ENCODE measurements around the gene ACTR3. TPM values are rescaled to one million over a fixed set of nuclear protein-coding genes. Genes with fewer than 3 reads are reported as not detected.
A peak's percentile ranks its signal among the peaks of the same experiment; 100 is the strongest.
"Not testable (repeated sequence)": the region's sequence is repeated elsewhere in the genome, so short reads cannot be mapped to it uniquely, and the experiment has no call there.

The ACTR3 gene
- polyA plus RNA-seq (2012; ENCODE audit: low read depth, missing spikeins), result 288 TPM

DNA sequence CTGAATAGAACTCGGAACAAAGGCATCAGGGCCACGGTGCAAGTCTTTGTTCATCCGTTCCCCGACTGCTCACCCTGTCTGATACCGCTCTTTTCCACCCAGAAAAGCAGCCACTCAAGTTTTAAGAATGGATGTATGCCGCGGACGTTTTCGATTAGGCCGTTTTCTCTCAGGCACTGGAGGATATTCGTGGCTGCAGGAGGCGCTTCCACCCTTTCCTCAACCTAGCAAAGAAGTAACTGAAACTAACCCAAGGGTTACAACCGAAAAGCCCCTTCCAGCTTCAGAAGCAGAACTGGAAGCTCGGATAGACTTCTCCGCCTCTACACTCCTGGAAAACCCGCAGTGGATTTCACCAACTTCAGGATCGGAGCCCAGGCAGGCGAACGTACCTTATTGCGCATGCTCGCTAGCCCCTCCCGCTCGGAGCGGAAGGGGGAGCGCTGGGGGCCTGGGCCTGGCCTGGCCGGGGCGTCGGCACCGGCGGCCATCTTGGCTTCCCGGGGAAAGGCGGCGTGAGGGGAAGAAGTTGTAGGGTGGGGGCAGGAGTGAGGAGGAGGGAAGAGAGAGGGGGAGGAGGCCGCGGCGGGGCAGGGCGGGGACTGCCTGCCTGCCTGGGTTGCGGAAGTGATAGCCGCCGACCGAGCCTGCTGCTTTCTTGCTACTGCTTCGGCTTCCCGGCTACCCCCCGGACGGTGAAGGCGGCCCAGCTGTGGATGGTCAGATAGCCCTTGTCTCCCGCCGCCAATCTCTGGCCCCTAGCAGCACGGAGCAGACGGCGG, at the start of gene ACTR3:
ACTR3 (plus strand) TSS at position 619 of the 782 bp plus-strand sequence. CDS start 191 bp downstream, outside the sequence.
- DNase-seq (ENCODE audit: insufficient read length, low spot score), result peak; percentile 67
- FAIRE-seq, result peak; percentile 96
- TF ChIP-seq POLR2AphosphoS5 (IDR thresholded peaks at IDR 0.05; ENCODE audit: low read depth, low read length) (peak; percentile 86; the same call in 1 of the 2 replicates), TAF1 (IDR thresholded peaks at IDR 0.05; ENCODE audit: low read depth, low read length) (peak; percentile 99), POU2F2 (IDR thresholded peaks at IDR 0.05; ENCODE audit: low read depth, low read length) (peak; percentile 50), POLR2A (IDR thresholded peaks at IDR 0.05; ENCODE audit: low read depth, low read length) (peak; percentile 89), PAX5 (IDR thresholded peaks at IDR 0.05; ENCODE audit: insufficient read depth, low read length, severe bottlenecking) (no peak), SPI1 (IDR thresholded peaks at IDR 0.05; ENCODE audit: low read depth, low read length) (peak; percentile 90)

DNA sequence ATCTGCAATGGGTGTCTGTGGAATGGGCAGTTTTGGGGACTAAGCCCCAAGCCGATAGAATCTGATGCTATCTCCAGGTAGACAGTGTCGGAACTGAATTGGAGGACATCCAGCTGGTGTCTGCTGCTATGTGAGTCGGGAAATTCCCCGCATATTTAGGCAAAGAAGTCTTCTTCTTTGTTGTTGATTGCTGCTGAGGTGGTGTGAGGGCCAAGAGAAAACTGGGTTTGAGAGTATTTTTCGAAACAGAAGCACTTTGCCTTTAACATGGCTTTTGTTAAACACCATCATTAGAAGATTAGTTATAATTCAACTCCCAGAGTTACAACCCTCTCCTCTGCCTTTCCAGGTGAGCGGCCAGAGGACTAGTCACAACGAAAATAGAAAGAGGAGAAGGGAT, 49.4 kb upstream of the ACTR3 start:
- DNase-seq (ENCODE audit: insufficient read length, low spot score), result no peak
- TF ChIP-seq TAF1 (IDR thresholded peaks at IDR 0.05; ENCODE audit: low read depth, low read length), result no peak
- FAIRE-seq, result no peak

- DNase-seq (ENCODE audit: insufficient read length, low spot score) (no peak), FAIRE-seq (no peak)
- TF ChIP-seq SPI1 (IDR thresholded peaks at IDR 0.05; ENCODE audit: low read depth, low read length) (no peak), POU2F2 (IDR thresholded peaks at IDR 0.05; ENCODE audit: low read depth, low read length) (no peak), TAF1 (IDR thresholded peaks at IDR 0.05; ENCODE audit: low read depth, low read length) (no peak), POLR2AphosphoS5 (IDR thresholded peaks at IDR 0.05; ENCODE audit: low read depth, low read length) (no peak), PAX5 (IDR thresholded peaks at IDR 0.05; ENCODE audit: insufficient read depth, low read length, severe bottlenecking) (no peak), POLR2A (IDR thresholded peaks at IDR 0.05; ENCODE audit: low read depth, low read length) (no peak)
These were observed 46.8 kb upstream of the ACTR3 start for GRCh38 chr2:113842919-113843736.

GRCh38 chr2:113843737-113844050, 46.2 kb upstream of the ACTR3 start:
- DNase-seq (ENCODE audit: insufficient read length, low spot score); FAIRE-seq: not testable (repeated sequence)

- TF ChIP-seq TAF1 (IDR thresholded peaks at IDR 0.05; ENCODE audit: low read depth, low read length) (no peak), POU2F2 (IDR thresholded peaks at IDR 0.05; ENCODE audit: low read depth, low read length) (no peak), POLR2A (IDR thresholded peaks at IDR 0.05; ENCODE audit: low read depth, low read length) (no peak), SPI1 (IDR thresholded peaks at IDR 0.05; ENCODE audit: low read depth, low read length) (no peak), POLR2AphosphoS5 (IDR thresholded peaks at IDR 0.05; ENCODE audit: low read depth, low read length) (no peak), PAX5 (IDR thresholded peaks at IDR 0.05; ENCODE audit: insufficient read depth, low read length, severe bottlenecking) (no peak)
- no peak for DNase-seq (ENCODE audit: insufficient read length, low spot score)
- FAIRE-seq, result no peak
These were observed 44.6 kb upstream of the ACTR3 start for GRCh38 chr2:113845261-113845660.

DNA sequence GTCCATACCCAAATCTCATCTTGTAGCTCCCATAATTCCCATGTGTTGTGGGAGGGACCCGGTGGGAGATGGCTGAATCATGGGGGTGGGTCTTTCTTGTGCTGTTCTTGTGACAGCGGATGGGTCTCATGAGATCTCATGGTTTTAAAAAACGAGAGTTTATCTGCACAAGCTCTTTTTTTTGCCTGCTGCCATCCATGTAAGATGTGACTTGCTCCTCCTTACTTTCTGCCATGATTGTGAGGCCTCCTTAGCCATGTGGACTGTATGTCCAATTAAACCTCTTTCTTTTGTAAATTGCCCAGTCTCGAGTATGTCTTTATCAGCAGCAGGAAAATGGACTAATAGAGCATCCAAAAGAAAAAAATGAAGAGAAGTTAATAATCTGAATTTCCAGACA, 44.1 kb upstream of the ACTR3 start:
- FAIRE-seq; DNase-seq (ENCODE audit: insufficient read length, low spot score): not testable (repeated sequence)

- no peak for FAIRE-seq
- no peak for DNase-seq (ENCODE audit: insufficient read length, low spot score)
- TF ChIP-seq POU2F2 (IDR thresholded peaks at IDR 0.05; ENCODE audit: low read depth, low read length) (no peak), PAX5 (IDR thresholded peaks at IDR 0.05; ENCODE audit: insufficient read depth, low read length, severe bottlenecking) (no peak), POLR2A (IDR thresholded peaks at IDR 0.05; ENCODE audit: low read depth, low read length) (no peak), TAF1 (IDR thresholded peaks at IDR 0.05; ENCODE audit: low read depth, low read length) (no peak), SPI1 (IDR thresholded peaks at IDR 0.05; ENCODE audit: low read depth, low read length) (no peak), POLR2AphosphoS5 (IDR thresholded peaks at IDR 0.05; ENCODE audit: low read depth, low read length) (no peak)
These were observed 43.5 kb upstream of the ACTR3 start for GRCh38 chr2:113846429-113846828.

DNA sequence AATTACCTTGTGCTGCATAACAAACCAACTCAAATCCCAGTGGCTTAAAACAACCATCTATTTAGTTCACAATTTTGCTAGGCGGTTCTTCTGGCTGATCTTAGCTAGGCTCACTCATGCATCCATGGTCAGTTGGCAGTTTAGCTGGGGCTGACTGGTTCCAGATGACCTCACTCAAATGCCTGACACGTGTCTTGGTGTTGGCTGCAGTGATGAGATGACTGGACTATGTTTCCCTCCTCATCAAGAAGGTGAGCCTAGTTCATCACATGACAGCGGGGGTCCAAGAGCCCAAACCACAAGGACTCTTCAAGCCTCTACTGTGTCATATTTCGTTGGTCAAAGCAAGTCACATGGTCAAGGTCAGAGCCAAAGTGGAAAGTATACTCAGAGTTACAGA, 42.7 kb upstream of the ACTR3 start:
- TF ChIP-seq TAF1 (IDR thresholded peaks at IDR 0.05; ENCODE audit: low read depth, low read length), result no peak
- TF ChIP-seq PAX5 (IDR thresholded peaks at IDR 0.05; ENCODE audit: insufficient read depth, low read length, severe bottlenecking), result peak; percentile 30
- DNase-seq (ENCODE audit: insufficient read length, low spot score) (no peak), FAIRE-seq (no peak)

- DNase-seq (ENCODE audit: insufficient read length, low spot score) (no peak), FAIRE-seq (no peak)
- 0 out of 2 replicates have a peak, but pooled peaks have one; percentile 29 for TF ChIP-seq POU2F2 (IDR thresholded peaks at IDR 0.05; ENCODE audit: low read depth, low read length)
- TF ChIP-seq POLR2AphosphoS5 (IDR thresholded peaks at IDR 0.05; ENCODE audit: low read depth, low read length), result no peak
- TF ChIP-seq SPI1 (IDR thresholded peaks at IDR 0.05; ENCODE audit: low read depth, low read length), result no peak
These were observed 41.0 kb upstream of the ACTR3 start for GRCh38 chr2:113848758-113849415.

GRCh38 chr2:113850687-113851086, 39.2 kb upstream of the ACTR3 start:
- DNase-seq (ENCODE audit: insufficient read length, low spot score) (no peak), FAIRE-seq (no peak)
- no peak for TF ChIP-seq POLR2AphosphoS5 (IDR thresholded peaks at IDR 0.05; ENCODE audit: low read depth, low read length)
- no peak for TF ChIP-seq SPI1 (IDR thresholded peaks at IDR 0.05; ENCODE audit: low read depth, low read length)
- TF ChIP-seq POU2F2 (IDR thresholded peaks at IDR 0.05; ENCODE audit: low read depth, low read length), result no peak
- TF ChIP-seq TAF1 (IDR thresholded peaks at IDR 0.05; ENCODE audit: low read depth, low read length), result no peak
- TF ChIP-seq POLR2A (IDR thresholded peaks at IDR 0.05; ENCODE audit: low read depth, low read length), result no peak
- TF ChIP-seq PAX5 (IDR thresholded peaks at IDR 0.05; ENCODE audit: insufficient read depth, low read length, severe bottlenecking), result no peak

Data from GM12891 (cell line).